CD4-positive, CD25-positive, alpha-beta regulatory T cell (primary cell): ENCODE results near the gene HOXD12. TPM values are rescaled to one million over a fixed set of nuclear protein-coding genes. Genes with fewer than 3 reads are reported as not detected.

ENCODE experiments used
- ATAC-seq, 2 donors: fragments of 150-1000 bp; cut with Tn5 transposase; one replicate each; pipeline ENCODE4 v1.10.0; 2021; ENCODE audit warnings: low read depth in 2 of 2, moderate number of reproducible peaks in 2 of 2, moderate library complexity in 1 of 2
- DNase-seq, 3 donors: peaks; one replicate each; pipeline versions ENCODE4 v3.0.0 to v3.0.0-alpha.2; 2012 to 2022; ENCODE audit warnings: mixed read lengths in 1 of 3
- H3K27ac ChIP-seq: one replicate; pipeline ENCODE4 v1.7.0; 2013; ENCODE audit warnings: mild to moderate bottlenecking, low read length; ENCODE audit not compliant: insufficient read depth, poor library complexity, severe bottlenecking
- H3K27me3 ChIP-seq: one replicate; pipeline ENCODE4 v1.7.0; 2013; ENCODE audit warnings: low read length; ENCODE audit not compliant: control insufficient read depth, insufficient read depth
- H3K36me3 ChIP-seq: one replicate; pipeline ENCODE4 v1.7.0; 2013; ENCODE audit warnings: mild to moderate bottlenecking, low read length, moderate library complexity; ENCODE audit not compliant: control insufficient read depth, insufficient read depth
- H3K4me1 ChIP-seq: 2 replicates; pipeline ENCODE4 v1.7.0; 2013; ENCODE audit warnings: mild to moderate bottlenecking, low read length; ENCODE audit not compliant: insufficient read depth, control insufficient read depth, poor library complexity, severe bottlenecking
- H3K4me3 ChIP-seq: one replicate; pipeline ENCODE4 v1.7.0; 2013; ENCODE audit warnings: low read depth, mild to moderate bottlenecking, low read length, moderate library complexity
- H3K9me3 ChIP-seq, 2 experiments: 1 replicate in 1 of 2; 2 replicates in 1 of 2; pipeline ENCODE4 v1.7.0; 2013; ENCODE audit warnings: low read length in 2 of 2, mild to moderate bottlenecking in 1 of 2, moderate library complexity in 1 of 2; ENCODE audit not compliant: control insufficient read depth in 2 of 2
- H3K27ac Mint-ChIP-seq, 3 donors: one replicate each; pipeline ENCODE4 v1.8.0; 2020 to 2022; ENCODE audit warnings: mild to moderate bottlenecking in 3 of 3, mixed read lengths in 3 of 3, moderate library complexity in 2 of 3
- H3K27me3 Mint-ChIP-seq: one replicate; pipeline ENCODE4 v1.8.0; 2022; ENCODE audit warnings: mild to moderate bottlenecking, mixed read lengths
- H3K36me3 Mint-ChIP-seq: one replicate; pipeline ENCODE4 v1.8.0; 2020; ENCODE audit warnings: mixed read lengths
- H3K4me1 Mint-ChIP-seq, 4 donors: one replicate each; pipeline ENCODE4 v1.8.0; 2020 to 2022; ENCODE audit warnings: mixed read lengths in 4 of 4, mild to moderate bottlenecking in 1 of 4
- H3K4me3 Mint-ChIP-seq, 4 donors: one replicate each; pipeline ENCODE4 v1.8.0; 2020 to 2022; ENCODE audit warnings: mild to moderate bottlenecking in 4 of 4, mixed read lengths in 4 of 4, moderate library complexity in 3 of 4
- H3K9me3 Mint-ChIP-seq, 7 donors: one replicate each; pipeline ENCODE4 v1.8.0; 2020 to 2022; ENCODE audit warnings: mixed read lengths in 7 of 7, mild to moderate bottlenecking in 3 of 7, moderate library complexity in 2 of 7
- polyA plus RNA-seq, 4 donors: library from polyadenylated mRNA; unstranded; fragments of 300-500 nt; fragmentation: Illumina TruSeq; gene quantifications; one replicate each; pipeline ENCODE4 v1.2.3, GENCODE V29; 2021
- total RNA-seq: library from RNA; stranded (reverse); gene quantifications from one replicate; pipeline ENCODE4 v1.2.3, GENCODE V29; 2022

The HOXD12 gene
- total and polyA plus RNA-seq, 5 donors from 2014 or later: not detected

DNA sequence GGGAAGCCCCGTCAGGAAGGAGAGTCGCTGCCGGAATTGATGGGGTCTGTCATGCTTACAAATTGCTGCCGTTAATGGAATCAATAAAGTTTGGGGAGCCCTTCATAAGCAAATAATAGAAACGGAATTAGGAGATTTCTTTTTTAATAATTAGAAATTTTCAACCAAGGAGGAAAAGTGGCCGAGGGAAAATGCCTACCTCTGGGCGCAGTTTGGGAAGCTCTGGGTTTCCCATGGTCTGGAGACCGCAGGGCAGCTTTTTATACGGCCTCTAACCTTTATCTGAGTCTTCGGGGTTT is 17.1 kb upstream of the HOXD12 start:
- peaks cover 18 to 78% of the 10 kb centered on the region in 2 experiments for H3K9me3 ChIP-seq
- H3K27me3 ChIP-seq: peaks cover 56% of the 10 kb centered on the region

GRCh38 chr2:176082824-176083751 is 16.5 kb upstream of the HOXD12 start:
- peak overlapping the region; percentile 20 to 81 (median 62) for H3K27ac Mint-ChIP-seq
- H3K27me3 Mint-ChIP-seq: peaks cover 91% of the 10 kb centered on the region
- Histone ChIP-seq H3K36me3 (no peaks in the 10 kb centered on the region), H3K9me3 (peaks cover 15 to 82% of the 10 kb centered on the region in 2 experiments), H3K27me3 (peaks cover 57% of the 10 kb centered on the region), H3K4me1 (peaks cover 13% of the 10 kb centered on the region), H3K27ac (no peak overlapping the region), H3K4me3 (no peak overlapping the region)
- DNase-seq (no peak), ATAC-seq (no peak)
- H3K4me1 Mint-ChIP-seq: peaks cover 4 to 22% (median 16%) of the 10 kb centered on the region in 4 donors
- H3K36me3 Mint-ChIP-seq: peaks cover 4% of the 10 kb centered on the region
- H3K4me3 Mint-ChIP-seq: peak overlapping the region; percentile 48 to 87 (median 66)
- peaks cover 0 to 45% (median 8%) of the 10 kb centered on the region in 7 donors for H3K9me3 Mint-ChIP-seq

More for the DNA sequence above, 17.1 kb upstream of the HOXD12 start:
- H3K4me3 ChIP-seq: no peak overlapping the region
- no peaks in the 10 kb centered on the region for H3K36me3 ChIP-seq
- no peak overlapping the region for H3K27ac ChIP-seq
- peaks cover 4 to 20% (median 15%) of the 10 kb centered on the region in 4 donors for H3K4me1 Mint-ChIP-seq
- H3K27me3 Mint-ChIP-seq: peaks cover 88% of the 10 kb centered on the region
- no peak for DNase-seq
- peaks cover 13% of the 10 kb centered on the region for H3K4me1 ChIP-seq
- peak overlapping the region in 1 of 3 donors; percentile 75 for H3K27ac Mint-ChIP-seq
- peaks cover 0 to 45% (median 8%) of the 10 kb centered on the region in 7 donors for H3K9me3 Mint-ChIP-seq
- H3K36me3 Mint-ChIP-seq: peaks cover 4% of the 10 kb centered on the region
- no peak for ATAC-seq
- peak overlapping the region in 3 of 4 donors; percentile 29 to 52 (median 48) for H3K4me3 Mint-ChIP-seq

DNA sequence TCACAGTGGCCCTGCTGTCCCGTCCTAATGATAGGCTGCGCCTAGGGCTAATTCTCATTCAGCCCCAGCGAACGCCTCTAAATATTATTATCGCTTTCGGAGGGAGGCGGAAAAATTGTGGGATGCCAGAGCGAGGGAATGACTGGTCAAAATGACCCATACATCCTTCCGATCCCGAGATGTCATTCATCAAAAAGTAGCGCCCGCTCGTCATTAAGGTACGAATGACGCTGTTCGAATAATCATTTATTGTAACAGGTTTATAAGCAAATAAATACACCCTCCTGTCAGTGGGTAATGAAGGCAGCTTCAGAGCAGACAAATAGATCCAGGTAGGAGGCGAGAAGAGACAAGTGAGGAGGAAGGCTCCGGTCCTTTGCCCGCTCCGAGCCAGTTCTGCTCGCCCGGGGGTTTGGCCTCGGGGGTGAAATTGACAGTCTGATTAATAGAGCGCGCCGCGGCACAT is 15.8 kb upstream of the HOXD12 start, which contains the start of gene EVX2:
Gene EVX2 (minus strand): TSS at position 167 of the 466 bp plus-strand sequence. CDS start 186 bp downstream, outside the sequence.
- no peaks in the 10 kb centered on the region for H3K36me3 ChIP-seq
- H3K9me3 ChIP-seq: peaks cover 14 to 80% of the 10 kb centered on the region in 2 experiments
- peaks cover 54% of the 10 kb centered on the region for H3K27me3 ChIP-seq
- Mint-ChIP-seq H3K27ac (peak within 1 kb of the TSS; percentile 49 to 81 (median 62)), H3K4me1 (peaks cover 6 to 26% (median 12%) of the 10 kb centered on the region in 4 donors), H3K36me3 (peaks cover 4% of the 10 kb centered on the region), H3K27me3 (peaks cover 91% of the 10 kb centered on the region), H3K4me3 (peak within 1 kb of the TSS; percentile 61 to 87 (median 74)), H3K9me3 (peaks cover 0 to 46% (median under 1%) of the 10 kb centered on the region in 7 donors)
- no peak within 1 kb of the TSS for H3K27ac ChIP-seq
- no peak for ATAC-seq
- peaks cover 13% of the 10 kb centered on the region for H3K4me1 ChIP-seq
- no peak within 1 kb of the TSS for H3K4me3 ChIP-seq
- DNase-seq: no peak

- Histone ChIP-seq H3K4me3 (no peak overlapping the region), H3K27ac (no peak overlapping the region), H3K27me3 (peaks cover 57% of the 10 kb centered on the region), H3K36me3 (no peaks in the 10 kb centered on the region), H3K4me1 (peaks cover 7% of the 10 kb centered on the region), H3K9me3 (peaks cover 11 to 72% of the 10 kb centered on the region in 2 experiments)
- Mint-ChIP-seq H3K27me3 (peaks cover 91% of the 10 kb centered on the region), H3K4me3 (peak overlapping the region in 3 of 4 donors; percentile 61 to 80 (median 68)), H3K27ac (peak overlapping the region in 1 of 3 donors; percentile 81), H3K9me3 (peaks cover 0 to 42% (median 0%) of the 10 kb centered on the region in 7 donors), H3K36me3 (peaks cover 7% of the 10 kb centered on the region), H3K4me1 (peaks cover 6 to 19% (median 8%) of the 10 kb centered on the region in 4 donors)
- ATAC-seq: no peak
- no peak for DNase-seq
Observed at GRCh38 chr2:176084611-176085119, 14.9 kb upstream of the HOXD12 start.

GRCh38 chr2:176085120-176085788 is 14.3 kb upstream of the HOXD12 start:
- H3K4me1 Mint-ChIP-seq: peaks cover 6 to 19% (median 8%) of the 10 kb centered on the region in 4 donors
- Histone ChIP-seq H3K9me3 (peaks cover 11 to 76% of the 10 kb centered on the region in 2 experiments), H3K4me3 (no peak overlapping the region), H3K4me1 (peaks cover 4% of the 10 kb centered on the region), H3K36me3 (no peaks in the 10 kb centered on the region), H3K27me3 (peaks cover 63% of the 10 kb centered on the region), H3K27ac (no peak overlapping the region)
- H3K4me3 Mint-ChIP-seq: peak overlapping the region; percentile 8 to 82 (median 74)
- peaks cover 0 to 42% (median 0%) of the 10 kb centered on the region in 7 donors for H3K9me3 Mint-ChIP-seq
- H3K36me3 Mint-ChIP-seq: peaks cover 7% of the 10 kb centered on the region
- DNase-seq (no peak), ATAC-seq (no peak)
- H3K27ac Mint-ChIP-seq: peak overlapping the region in 2 of 3 donors; percentile 69 to 81
- peaks cover 96% of the 10 kb centered on the region for H3K27me3 Mint-ChIP-seq

GRCh38 chr2:176085861-176086771 is 13.5 kb upstream of the HOXD12 start:
- Mint-ChIP-seq H3K27ac (peak overlapping the region in 2 of 3 donors; percentile 62 to 69), H3K9me3 (peaks cover 0 to 38% (median 0%) of the 10 kb centered on the region in 7 donors), H3K4me3 (peak overlapping the region; percentile 46 to 82 (median 58)), H3K4me1 (peaks cover 6 to 17% (median 9%) of the 10 kb centered on the region in 4 donors), H3K27me3 (peaks cover 99% of the 10 kb centered on the region), H3K36me3 (peaks cover 10% of the 10 kb centered on the region)
- Histone ChIP-seq H3K27me3 (peaks cover 65% of the 10 kb centered on the region), H3K36me3 (no peaks in the 10 kb centered on the region), H3K27ac (no peak overlapping the region), H3K9me3 (peaks cover 9 to 68% of the 10 kb centered on the region in 2 experiments), H3K4me3 (no peak overlapping the region), H3K4me1 (no peaks in the 10 kb centered on the region)
- ATAC-seq (no peak), DNase-seq (peak in 1 of 3 donors; percentile 41)
